HEK293T (cell line): Measurements from ENCODE around the gene PAPSS1.

Source experiments
- FOXA1 ChIP-seq: fragments of 450-650 bp; IDR thresholded peaks from 2 replicates; pipeline ENCODE4 v1.6.1; 2016; ENCODE audit warnings: mild to moderate bottlenecking
- FOXM1 ChIP-seq: fragments of 450-650 bp; IDR thresholded peaks from 2 replicates; pipeline ENCODE4 v1.6.1; 2017; ENCODE audit warnings: mild to moderate bottlenecking, borderline replicate concordance

DNA sequence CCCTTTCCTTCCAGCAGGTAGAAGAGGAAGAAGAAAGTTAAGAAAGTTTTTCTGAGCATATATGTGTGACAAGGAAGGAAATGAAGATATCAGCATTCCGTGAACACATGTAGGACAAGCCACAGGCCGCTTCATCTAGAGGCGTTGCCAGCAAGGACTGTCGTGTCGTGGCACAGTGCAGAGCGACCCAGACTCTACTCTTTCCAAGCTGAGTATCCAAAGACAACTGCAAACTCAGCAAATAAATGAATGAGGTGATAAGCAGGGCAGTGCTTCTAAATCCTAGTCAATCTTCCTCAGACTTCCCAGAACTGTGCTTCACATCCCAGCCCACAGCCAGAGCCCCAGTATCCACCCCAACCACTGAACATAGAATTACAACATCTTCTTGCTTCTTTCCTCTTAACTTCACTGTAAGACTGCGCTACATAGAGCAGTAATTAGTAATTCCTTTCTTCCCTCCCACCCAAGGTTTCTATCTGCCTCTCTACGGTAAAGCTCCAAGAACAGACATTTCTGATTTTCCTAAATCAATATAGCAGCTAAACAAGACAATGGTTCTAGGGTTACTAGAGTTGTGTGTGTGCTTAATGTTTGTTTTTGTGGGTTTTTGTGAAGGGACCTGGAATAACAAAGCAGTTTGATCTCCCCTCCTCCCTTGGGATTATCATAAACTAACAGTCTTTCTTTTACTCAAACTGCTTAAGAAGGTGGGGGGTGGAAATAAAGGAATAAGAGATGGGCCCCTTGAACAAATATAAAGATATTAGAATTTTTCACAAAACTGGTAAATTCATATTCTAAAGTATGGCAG lies 71.6 kb downstream of the PAPSS1 start:
- TF ChIP-seq FOXM1 (no peak), FOXA1 (no peak)
